Fibroblast of the conjunctiva (primary cell): ENCODE results near the gene MAP3K2.

Source experiments
- DNase-seq: peaks from one replicate; pipeline ENCODE4 v3.0.0-alpha.2; 2010; ENCODE audit warnings: low read depth

Gene MAP3K2

DNA sequence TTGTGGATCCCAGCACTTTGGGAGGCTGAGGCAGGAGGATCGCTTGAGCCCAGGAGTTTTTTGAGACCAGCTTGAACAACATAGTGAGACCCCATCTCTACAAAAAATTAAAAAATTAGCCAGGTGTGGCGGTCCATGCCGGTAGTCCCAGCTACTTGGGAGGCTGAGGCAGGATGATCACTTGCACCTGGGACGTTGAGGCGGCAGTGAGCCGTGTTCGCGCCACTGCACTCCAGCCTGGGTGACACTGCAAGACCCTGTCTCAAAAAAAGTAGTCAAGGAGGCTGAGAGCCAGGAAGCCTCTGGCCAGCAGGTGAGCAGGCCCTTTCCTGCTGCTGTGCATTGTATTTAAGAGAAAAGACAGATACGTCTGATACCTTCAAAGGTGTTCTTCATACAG lies 19.3 kb upstream of the MAP3K2 start:
- DNase-seq: no peak

- no peak for DNase-seq
Observed at GRCh38 chr2:127406454-127406853, 18.7 kb upstream of the MAP3K2 start.

GRCh38 chr2:127405255-127405610 lies 17.5 kb upstream of the MAP3K2 start:
- no peak for DNase-seq

DNA sequence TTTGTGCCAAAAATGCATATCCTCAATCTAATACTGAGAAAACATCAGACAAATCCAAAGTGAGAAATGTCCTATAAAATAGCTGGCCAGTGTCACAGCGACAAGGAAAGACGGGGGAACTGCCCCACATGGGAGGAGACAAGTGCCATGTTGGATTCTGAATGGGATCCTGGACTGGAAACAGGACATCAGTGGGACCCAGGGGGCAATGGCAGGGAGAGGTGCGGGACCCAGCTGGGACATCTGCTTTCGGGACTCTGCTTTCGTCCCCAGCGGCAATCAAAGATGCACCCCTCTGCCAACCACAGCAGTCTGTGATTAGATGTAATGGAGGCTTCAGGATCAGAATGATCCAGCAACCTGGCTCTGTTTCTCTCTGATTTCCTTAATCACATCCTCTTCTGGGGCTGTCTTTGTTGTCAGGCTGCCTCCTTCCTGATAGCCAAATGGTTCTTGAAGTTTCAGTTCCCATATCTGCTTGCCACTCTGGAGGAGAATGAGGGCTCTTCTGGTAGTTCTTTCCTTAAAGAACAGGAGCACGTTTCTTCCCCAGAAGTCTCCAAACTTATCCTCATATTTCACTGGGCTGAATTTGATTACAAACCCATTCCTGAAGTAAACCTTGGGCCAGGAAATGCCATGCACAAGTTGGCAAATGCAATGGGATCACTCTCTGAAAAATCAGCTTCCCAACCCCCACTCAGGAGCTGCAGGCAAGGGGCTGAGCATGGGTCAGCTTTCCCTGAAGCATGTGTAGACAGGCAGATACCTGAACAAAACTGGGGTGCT lies 16.9 kb upstream of the MAP3K2 start:
- DNase-seq: no peak

DNA sequence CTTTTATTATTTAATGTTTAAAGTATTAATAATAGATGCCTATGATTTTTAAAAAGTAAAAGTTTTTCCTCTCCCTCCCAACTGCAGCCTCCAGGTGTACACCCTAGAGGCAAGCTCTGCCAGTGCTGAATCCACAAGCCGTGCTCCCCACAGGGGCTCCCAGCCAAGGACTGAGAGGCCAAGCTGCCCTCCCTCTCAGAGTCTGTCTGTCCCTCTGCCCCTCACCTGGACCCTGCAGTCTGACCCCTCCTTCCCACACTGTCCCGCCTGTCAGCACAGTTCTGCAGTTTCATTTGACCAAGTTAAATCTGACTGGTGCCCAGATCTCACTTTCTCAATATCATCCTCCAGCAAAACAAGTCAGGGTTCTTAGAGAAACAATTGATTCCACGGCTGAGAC lies 15.7 kb upstream of the MAP3K2 start:
- no peak for DNase-seq

DNA sequence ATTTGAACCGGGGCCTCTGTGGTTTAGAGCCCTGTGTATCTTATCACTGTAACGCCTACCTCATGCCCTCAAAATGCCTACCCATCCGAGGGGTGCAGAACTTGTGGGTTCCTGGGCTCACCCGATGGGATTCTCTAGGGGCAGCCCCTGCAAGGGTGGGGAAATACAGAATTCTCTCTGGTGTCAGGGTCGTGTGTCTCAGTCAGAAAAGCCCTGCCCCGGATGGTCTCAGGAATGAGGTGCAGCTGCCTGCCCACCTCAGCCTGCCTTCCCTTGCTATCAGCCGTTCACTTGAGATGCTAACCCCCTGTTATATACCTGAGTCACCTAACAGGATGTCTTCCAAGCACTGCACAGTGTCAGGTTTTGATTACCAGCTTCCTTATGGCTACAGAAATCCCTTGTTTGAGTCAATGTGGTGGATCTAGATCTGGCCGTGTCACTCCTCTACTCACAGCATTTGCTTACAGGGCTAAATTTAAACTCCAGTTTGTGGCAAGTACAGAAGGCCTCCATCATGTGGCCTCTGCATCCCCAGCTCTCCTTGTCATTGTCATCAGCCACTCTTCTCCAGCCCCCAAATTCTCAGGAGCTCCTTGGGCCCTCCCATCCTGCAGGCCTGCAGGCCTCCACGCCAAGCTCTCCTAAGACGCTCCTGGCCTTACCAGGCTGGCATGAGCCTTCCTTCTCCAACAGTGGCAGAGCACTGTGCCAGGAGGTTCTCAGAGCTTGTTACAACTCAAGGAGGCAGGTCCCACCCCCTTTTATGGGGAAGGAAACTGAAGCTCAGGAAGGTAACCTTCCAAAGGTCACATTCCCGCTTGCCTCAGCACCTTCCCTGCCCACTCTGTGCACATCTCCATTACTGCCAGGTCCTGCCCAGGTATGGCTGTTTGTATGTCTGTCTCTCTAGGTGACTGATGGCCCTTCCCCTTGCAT lies 14.3 kb upstream of the MAP3K2 start:
- DNase-seq: no peak

DNA sequence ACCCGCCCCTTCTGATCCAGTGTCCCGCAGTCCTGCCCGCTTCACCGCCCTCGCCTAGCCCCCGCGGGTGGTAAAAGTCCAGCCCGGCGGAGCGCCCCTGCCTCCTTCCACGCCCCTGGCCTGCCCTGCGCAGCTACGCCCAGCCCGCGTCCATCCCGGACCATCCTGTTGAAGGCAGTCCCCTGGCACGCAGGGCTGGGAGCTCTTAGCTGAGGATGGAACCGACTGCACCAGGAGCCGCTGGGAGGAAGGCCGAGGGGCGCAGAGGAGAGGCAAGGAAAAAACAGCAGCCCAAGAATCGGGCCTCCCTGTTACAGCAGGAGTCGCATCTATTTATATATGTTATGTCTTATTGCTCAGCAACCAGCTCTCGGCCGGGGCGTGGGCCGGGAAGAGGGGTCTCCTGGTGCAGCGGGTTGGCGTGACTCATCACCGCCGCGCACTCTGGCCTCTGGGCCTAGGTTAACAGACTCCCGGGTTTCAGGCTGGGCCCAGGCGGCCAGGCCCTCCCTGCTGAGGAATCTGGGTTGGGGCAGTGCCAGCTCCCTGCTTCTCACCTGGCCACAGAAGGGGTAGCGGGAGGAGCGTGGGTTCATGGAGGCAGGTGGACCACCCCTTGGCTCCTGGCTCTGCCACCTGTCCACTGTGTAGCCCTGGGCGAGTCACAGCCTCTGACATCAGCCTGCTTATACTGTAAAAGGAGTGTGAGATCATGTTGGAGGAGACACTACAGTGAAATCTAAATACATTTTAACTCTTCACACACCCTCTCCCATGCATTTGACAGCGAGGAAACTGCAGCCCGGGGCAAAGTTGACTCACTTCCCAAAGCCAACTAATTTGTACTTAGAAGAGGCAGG lies 13.4 kb upstream of the MAP3K2 start:
- DNase-seq: peak; percentile 20

- no peak for DNase-seq
Observed at GRCh38 chr2:127400533-127400896, 12.7 kb upstream of the MAP3K2 start.

DNA sequence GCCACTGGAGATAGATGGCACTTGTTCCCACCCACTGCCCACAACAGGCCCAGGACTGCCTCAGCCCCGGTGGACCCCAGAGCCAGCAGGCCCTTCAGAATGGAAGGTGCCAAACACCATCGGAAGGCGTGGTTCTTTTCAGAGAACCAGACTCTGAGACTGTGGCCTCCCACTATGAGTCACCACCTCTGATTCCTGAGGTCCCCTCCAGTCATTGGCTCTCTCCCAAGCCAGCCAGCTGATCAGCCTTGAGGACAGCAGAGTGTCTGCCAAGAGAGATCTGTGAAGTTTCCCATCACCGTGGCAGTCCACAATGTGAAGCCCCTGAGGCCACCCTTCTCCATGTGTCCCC lies 10.4 kb upstream of the MAP3K2 start:
- DNase-seq: peak; percentile 75

GRCh38 chr2:127397568-127398238 lies 9.9 kb upstream of the MAP3K2 start:
- DNase-seq: no peak

DNA sequence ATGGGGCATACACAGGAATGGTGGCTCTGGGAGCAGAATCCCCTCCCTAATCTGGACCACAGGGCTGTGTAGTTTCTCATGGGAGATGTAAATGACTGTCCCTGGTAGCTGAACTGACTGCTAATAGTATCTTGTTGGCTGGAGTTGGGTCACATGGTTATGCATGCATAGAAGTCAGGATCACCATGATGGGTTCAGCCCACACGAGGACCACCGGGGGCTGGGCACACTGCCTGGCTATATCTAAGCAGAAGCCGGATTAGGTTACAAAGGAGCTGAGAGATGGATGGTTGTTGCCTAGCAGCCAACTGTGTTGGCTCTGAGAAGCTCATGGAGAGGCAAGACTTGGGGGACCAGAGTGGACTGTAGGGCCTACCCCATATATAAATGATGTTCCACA lies 6.7 kb upstream of the MAP3K2 start:
- no peak for DNase-seq

GRCh38 chr2:127392828-127393578 lies 5.2 kb upstream of the MAP3K2 start:
- DNase-seq: no peak

GRCh38 chr2:127392133-127392827 lies 4.5 kb upstream of the MAP3K2 start:
- no peak for DNase-seq

DNA sequence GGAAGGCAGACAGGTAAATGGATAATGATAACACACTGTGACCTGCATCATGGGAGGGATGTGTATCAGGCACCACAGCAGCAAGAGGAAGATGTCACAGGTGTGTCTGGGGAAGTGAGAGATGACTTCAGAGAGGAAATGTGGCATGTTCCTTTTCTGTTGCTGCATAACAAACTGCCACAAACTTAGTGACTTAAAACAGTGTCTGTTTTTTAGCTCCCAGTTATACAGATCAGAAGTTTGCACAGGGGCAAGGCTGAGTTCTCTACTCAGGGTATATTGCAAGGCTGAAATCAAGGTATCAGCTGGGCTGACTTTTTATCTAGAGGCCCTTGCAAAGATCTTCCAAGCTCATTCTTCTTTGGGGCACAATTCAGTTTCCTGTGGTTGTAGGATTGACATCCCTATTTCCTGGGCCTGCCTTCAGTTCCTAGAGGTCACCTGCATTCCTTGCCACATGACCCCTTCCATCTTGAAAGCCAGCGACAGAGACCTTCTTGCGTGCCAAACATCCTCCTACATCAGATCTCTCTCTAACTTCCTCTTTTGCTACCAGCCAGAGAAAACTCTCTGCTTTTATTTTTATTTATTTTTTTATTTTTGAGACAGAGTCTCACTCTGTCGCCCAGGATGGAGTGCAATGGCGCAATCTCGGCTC lies 2.1 kb upstream of the MAP3K2 start:
- no peak for DNase-seq

DNA sequence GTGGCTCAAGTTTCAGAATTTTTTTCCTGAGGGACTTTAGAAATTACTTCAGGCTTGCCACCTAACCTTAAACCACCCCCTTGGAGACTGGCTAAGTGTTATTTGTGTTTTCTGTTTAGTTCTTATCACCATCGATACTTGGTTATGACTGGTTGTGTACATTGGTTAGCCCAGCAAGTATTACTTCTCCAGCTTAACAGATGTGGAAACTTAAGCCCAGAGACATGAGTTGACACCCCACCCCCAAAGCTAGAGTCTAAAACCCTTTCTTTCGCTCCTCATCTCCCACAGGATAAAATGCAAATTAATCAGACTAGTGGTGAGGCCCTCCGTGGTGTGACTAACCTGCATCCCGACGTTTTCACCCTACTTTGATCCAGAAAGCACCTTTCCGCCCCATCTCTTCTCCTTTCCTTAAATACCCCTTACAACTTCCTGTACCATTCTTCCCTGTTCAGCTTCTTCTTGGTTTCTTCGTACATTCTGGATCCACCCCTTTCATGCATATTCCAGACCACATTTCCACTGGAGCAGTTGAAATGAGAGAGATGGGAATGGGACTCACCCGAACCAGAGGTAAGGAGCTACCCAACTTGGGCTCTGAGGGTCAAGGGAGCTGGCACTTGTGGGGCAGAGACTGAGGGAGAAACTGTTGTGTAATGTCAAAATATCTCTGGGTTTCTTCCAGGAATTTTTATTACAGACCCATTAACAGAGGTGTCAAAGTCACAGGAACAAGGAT lies 819 bp upstream of the MAP3K2 start:
- DNase-seq: no peak

DNA sequence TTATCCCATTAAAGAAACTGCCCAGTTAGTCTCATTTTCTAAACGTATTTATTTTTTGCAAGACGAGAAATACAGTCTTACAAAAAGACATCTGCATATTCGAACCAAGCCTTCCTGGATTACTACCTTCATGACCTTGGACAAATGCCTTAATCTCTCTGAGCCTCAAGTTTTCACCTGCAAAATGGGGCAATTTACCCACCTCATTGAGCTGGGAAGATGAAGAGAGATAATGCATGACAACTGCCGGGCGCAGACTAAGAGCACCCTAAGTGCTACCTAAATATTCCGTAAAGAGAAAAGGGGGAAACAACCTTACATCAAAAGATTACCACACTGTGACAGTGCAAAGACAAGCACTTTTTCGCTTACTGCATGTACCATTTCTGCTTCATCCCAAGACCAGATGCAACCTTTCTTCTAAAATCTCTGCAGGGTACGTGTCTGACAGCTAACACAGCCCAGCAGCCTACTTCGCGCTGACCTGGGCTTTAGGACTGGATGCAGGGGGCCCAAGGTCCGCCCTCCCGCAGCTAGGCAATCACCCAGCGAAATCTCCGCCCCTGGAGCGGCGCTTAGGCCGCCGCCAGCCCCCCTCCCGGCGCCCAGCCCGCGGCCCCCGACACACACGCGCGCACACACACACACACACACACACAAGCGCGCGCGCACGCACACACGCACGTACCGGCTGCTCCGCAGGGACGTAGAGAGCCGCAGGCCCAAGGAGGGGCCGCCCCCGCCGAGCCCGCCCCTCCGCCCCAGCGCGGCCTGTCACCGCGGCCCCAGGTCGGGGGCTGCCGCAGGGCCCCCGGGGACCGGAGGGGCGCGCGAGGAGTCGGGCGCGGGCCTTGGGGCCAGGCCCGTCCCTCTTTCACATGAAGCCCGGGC lies 766 bp downstream of the MAP3K2 start:
- peak; percentile 72 for DNase-seq

- DNase-seq: no peak
Observed at GRCh38 chr2:127386246-127386645, 1.5 kb downstream of the MAP3K2 start.

DNA sequence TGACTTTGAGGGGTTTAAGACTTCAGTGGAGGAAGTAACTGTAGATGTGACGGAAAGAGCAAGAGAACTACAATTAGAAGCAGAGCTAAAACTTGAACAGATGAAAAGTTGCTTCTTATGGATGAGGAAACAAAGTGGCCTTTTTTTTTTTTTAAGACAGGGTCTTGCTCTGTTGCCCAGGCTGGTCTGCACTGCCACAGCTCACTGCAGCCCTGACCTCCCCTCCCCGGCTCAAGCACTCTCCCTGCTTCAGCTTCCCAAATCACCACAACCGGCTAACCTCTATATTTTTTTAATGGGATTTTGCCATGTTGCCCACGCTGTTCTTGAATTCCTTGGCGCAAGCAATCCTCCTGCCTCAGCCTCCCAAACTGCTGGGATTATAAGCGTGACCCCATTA lies 3.2 kb downstream of the MAP3K2 start:
- DNase-seq: no peak
